ENCODE measurements around the gene EML3. TPM values are rescaled to one million over a fixed set of nuclear protein-coding genes. Genes with fewer than 3 reads are reported as not detected.
A peak's percentile ranks its signal among the peaks of the same experiment; 100 is the strongest.
"Not testable (repeated sequence)": the region's sequence is repeated elsewhere in the genome, so short reads cannot be mapped to it uniquely, and the experiment has no call there.

The EML3 gene
- polyA plus RNA-seq, 4 donors: 21.2 to 46.2 (median 35.5) TPM

- DNase-seq (no peak), FAIRE-seq (no peak)
- Histone ChIP-seq H3K4me3 (ENCODE audit: low read depth in 1 of 3, low read length in 3 of 3) (no peak overlapping the region), H3K4me1 (ENCODE audit: control insufficient read depth in 3 of 3, insufficient read depth in 2 of 3, low read depth in 1 of 3, low read length in 2 of 3) (no peaks in the 10 kb centered on the region), H3K27ac (ENCODE audit: low read depth in 1 of 3, low read length in 2 of 3) (no peak overlapping the region), H3K9me3 (ENCODE audit: control insufficient read depth in 2 of 2, insufficient read depth in 1 of 2, low read depth in 1 of 2, low read length in 1 of 2) (no peaks in the 10 kb centered on the region), H3K27me3 (ENCODE audit: control insufficient read depth in 3 of 3, insufficient read depth in 3 of 3, low read length in 3 of 3) (no peaks in the 10 kb centered on the region), H3K36me3 (ENCODE audit: control insufficient read depth in 3 of 3, insufficient read depth in 2 of 3, low read depth in 1 of 3, low read length in 3 of 3) (peaks cover 31 to 84% (median 45%) of the 10 kb centered on the region in 3 donors)
- WGBS, 3 donors: 79 to 89% (median 82%) methylated on average over 3 of the region's 3 CpGs
Measured at GRCh38 chr11:62627713-62628112, 15.1 kb upstream of the EML3 start.

- H3K9me3 ChIP-seq (ENCODE audit: control insufficient read depth in 2 of 2, insufficient read depth in 1 of 2, low read depth in 1 of 2, low read length in 1 of 2): no peaks in the 10 kb centered on the region
- FAIRE-seq: no peak
- peaks cover 14 to 43% (median 14%) of the 10 kb centered on the region in 3 donors for H3K36me3 ChIP-seq (ENCODE audit: control insufficient read depth in 3 of 3, insufficient read depth in 2 of 3, low read depth in 1 of 3, low read length in 3 of 3)
- H3K27me3 ChIP-seq (ENCODE audit: control insufficient read depth in 3 of 3, insufficient read depth in 3 of 3, low read length in 3 of 3): no peaks in the 10 kb centered on the region
- peak overlapping the region; percentile 86 to 92 (median 89) for H3K27ac ChIP-seq (ENCODE audit: low read depth in 1 of 3, low read length in 2 of 3)
- no peak for DNase-seq
- 86 to 94% (median 87%) methylated on average over 7 of the region's 7 CpGs for WGBS, 3 donors
- H3K4me1 ChIP-seq (ENCODE audit: control insufficient read depth in 3 of 3, insufficient read depth in 2 of 3, low read depth in 1 of 3, low read length in 2 of 3): peaks cover 0 to 8% (median 5%) of the 10 kb centered on the region in 3 donors
- H3K4me3 ChIP-seq (ENCODE audit: low read depth in 1 of 3, low read length in 3 of 3): peak overlapping the region in 1 of 3 donors; percentile 69
Measured at GRCh38 chr11:62622476-62623089, 10.0 kb upstream of the EML3 start.

- Histone ChIP-seq H3K9me3 (ENCODE audit: control insufficient read depth in 2 of 2, insufficient read depth in 1 of 2, low read depth in 1 of 2, low read length in 1 of 2) (no peaks in the 10 kb centered on the region), H3K27ac (ENCODE audit: low read depth in 1 of 3, low read length in 2 of 3) (peak within 1 kb of the TSS; percentile 86 to 92 (median 89)), H3K4me1 (ENCODE audit: control insufficient read depth in 3 of 3, insufficient read depth in 2 of 3, low read depth in 1 of 3, low read length in 2 of 3) (peaks cover 0 to 8% (median 5%) of the 10 kb centered on the region in 3 donors), H3K27me3 (ENCODE audit: control insufficient read depth in 3 of 3, insufficient read depth in 3 of 3, low read length in 3 of 3) (no peaks in the 10 kb centered on the region), H3K36me3 (ENCODE audit: control insufficient read depth in 3 of 3, insufficient read depth in 2 of 3, low read depth in 1 of 3, low read length in 3 of 3) (peaks cover 11 to 43% (median 14%) of the 10 kb centered on the region in 3 donors), H3K4me3 (ENCODE audit: low read depth in 1 of 3, low read length in 3 of 3) (peak within 1 kb of the TSS; percentile 61 to 69 (median 68))
- WGBS, 3 donors: 1 to 2% (median 1%) methylated on average over 45 to 77 of the region's 77 CpGs
- DNase-seq (peak; percentile 97 to 98), FAIRE-seq (no peak)
Measured at GRCh38 chr11:62621567-62622470, 9.2 kb upstream of the EML3 start, which contains the start of gene B3GAT3. Gene B3GAT3, minus strand, starts transcription at chr11:62621986. Its CDS starts 39 bp downstream, at chr11:62621947.

- Histone ChIP-seq H3K27me3 (ENCODE audit: control insufficient read depth in 3 of 3, insufficient read depth in 3 of 3, low read length in 3 of 3) (no peaks in the 10 kb centered on the region), H3K9me3 (ENCODE audit: control insufficient read depth in 2 of 2, insufficient read depth in 1 of 2, low read depth in 1 of 2, low read length in 1 of 2) (no peaks in the 10 kb centered on the region), H3K4me3 (ENCODE audit: low read depth in 1 of 3, low read length in 3 of 3) (peak overlapping the region; percentile 61 to 69 (median 68)), H3K4me1 (ENCODE audit: control insufficient read depth in 3 of 3, insufficient read depth in 2 of 3, low read depth in 1 of 3, low read length in 2 of 3) (peaks cover 0 to 8% (median 5%) of the 10 kb centered on the region in 3 donors), H3K36me3 (ENCODE audit: control insufficient read depth in 3 of 3, insufficient read depth in 2 of 3, low read depth in 1 of 3, low read length in 3 of 3) (peaks cover 7 to 43% (median 10%) of the 10 kb centered on the region in 3 donors), H3K27ac (ENCODE audit: low read depth in 1 of 3, low read length in 2 of 3) (peak overlapping the region; percentile 86 to 92 (median 89))
- 21 to 27% (median 26%) methylated on average over 8 of the region's 8 CpGs for WGBS, 3 donors
- FAIRE-seq (no peak), DNase-seq (no peak)
Measured at GRCh38 chr11:62621027-62621566, 8.5 kb upstream of the EML3 start.

- not testable (repeated sequence) for H3K27ac ChIP-seq (ENCODE audit: low read depth in 1 of 3, low read length in 2 of 3); DNase-seq; H3K4me3 ChIP-seq (ENCODE audit: low read depth in 1 of 3, low read length in 3 of 3); H3K27me3 ChIP-seq (ENCODE audit: control insufficient read depth in 3 of 3, insufficient read depth in 3 of 3, low read length in 3 of 3); H3K9me3 ChIP-seq (ENCODE audit: control insufficient read depth in 2 of 2, insufficient read depth in 1 of 2, low read depth in 1 of 2, low read length in 1 of 2); FAIRE-seq
- peaks cover 0 to 33% (median 7%) of the 10 kb centered on the region in 3 donors for H3K4me1 ChIP-seq (ENCODE audit: control insufficient read depth in 3 of 3, insufficient read depth in 2 of 3, low read depth in 1 of 3, low read length in 2 of 3)
- WGBS, 3 donors: 94 to 96% (median 95%) methylated on average over 11 to 14 of the region's 14 CpGs
- peaks cover 0 to 40% (median 4%) of the 10 kb centered on the region in 3 donors for H3K36me3 ChIP-seq (ENCODE audit: control insufficient read depth in 3 of 3, insufficient read depth in 2 of 3, low read depth in 1 of 3, low read length in 3 of 3)
Measured at GRCh38 chr11:62616957-62617356, 4.4 kb upstream of the EML3 start.

GRCh38 chr11:62615521-62615920, 2.9 kb upstream of the EML3 start:
- Histone ChIP-seq H3K36me3 (ENCODE audit: control insufficient read depth in 3 of 3, insufficient read depth in 2 of 3, low read depth in 1 of 3, low read length in 3 of 3) (peaks cover 0 to 46% (median 4%) of the 10 kb centered on the region in 3 donors), H3K27me3 (ENCODE audit: control insufficient read depth in 3 of 3, insufficient read depth in 3 of 3, low read length in 3 of 3) (no peaks in the 10 kb centered on the region), H3K4me3 (ENCODE audit: low read depth in 1 of 3, low read length in 3 of 3) (no peak overlapping the region), H3K4me1 (ENCODE audit: control insufficient read depth in 3 of 3, insufficient read depth in 2 of 3, low read depth in 1 of 3, low read length in 2 of 3) (peaks cover 0 to 36% (median 8%) of the 10 kb centered on the region in 3 donors), H3K9me3 (ENCODE audit: control insufficient read depth in 2 of 2, insufficient read depth in 1 of 2, low read depth in 1 of 2, low read length in 1 of 2) (no peaks in the 10 kb centered on the region), H3K27ac (ENCODE audit: low read depth in 1 of 3, low read length in 2 of 3) (no peak overlapping the region)
- 88 to 93% (median 90%) methylated on average over 7 of the region's 7 CpGs for WGBS, 3 donors
- FAIRE-seq (no peak), DNase-seq (no peak)

- no peaks in the 10 kb centered on the region for H3K9me3 ChIP-seq (ENCODE audit: control insufficient read depth in 2 of 2, insufficient read depth in 1 of 2, low read depth in 1 of 2, low read length in 1 of 2)
- DNase-seq (peak; percentile 50 to 75), FAIRE-seq (no peak)
- 39 to 64% (median 49%) methylated on average over 8 of the region's 8 CpGs for WGBS, 3 donors
- H3K36me3 ChIP-seq (ENCODE audit: control insufficient read depth in 3 of 3, insufficient read depth in 2 of 3, low read depth in 1 of 3, low read length in 3 of 3): peaks cover 0 to 53% (median 4%) of the 10 kb centered on the region in 3 donors
- H3K4me1 ChIP-seq (ENCODE audit: control insufficient read depth in 3 of 3, insufficient read depth in 2 of 3, low read depth in 1 of 3, low read length in 2 of 3): peaks cover 0 to 35% (median 8%) of the 10 kb centered on the region in 3 donors
- H3K27me3 ChIP-seq (ENCODE audit: control insufficient read depth in 3 of 3, insufficient read depth in 3 of 3, low read length in 3 of 3): no peaks in the 10 kb centered on the region
- peak overlapping the region in 1 of 3 donors; percentile 79 for H3K27ac ChIP-seq (ENCODE audit: low read depth in 1 of 3, low read length in 2 of 3)
- no peak overlapping the region for H3K4me3 ChIP-seq (ENCODE audit: low read depth in 1 of 3, low read length in 3 of 3)
Measured at GRCh38 chr11:62614275-62614674, 1.7 kb upstream of the EML3 start.

- DNase-seq (no peak), FAIRE-seq (no peak)
- Histone ChIP-seq H3K9me3 (ENCODE audit: control insufficient read depth in 2 of 2, insufficient read depth in 1 of 2, low read depth in 1 of 2, low read length in 1 of 2) (no peaks in the 10 kb centered on the region), H3K4me1 (ENCODE audit: control insufficient read depth in 3 of 3, insufficient read depth in 2 of 3, low read depth in 1 of 3, low read length in 2 of 3) (peaks cover 0 to 35% (median 8%) of the 10 kb centered on the region in 3 donors), H3K4me3 (ENCODE audit: low read depth in 1 of 3, low read length in 3 of 3) (peak overlapping the region in 1 of 3 donors; percentile 61), H3K27me3 (ENCODE audit: control insufficient read depth in 3 of 3, insufficient read depth in 3 of 3, low read length in 3 of 3) (no peaks in the 10 kb centered on the region), H3K27ac (ENCODE audit: low read depth in 1 of 3, low read length in 2 of 3) (peak overlapping the region; percentile 74 to 79 (median 74)), H3K36me3 (ENCODE audit: control insufficient read depth in 3 of 3, insufficient read depth in 2 of 3, low read depth in 1 of 3, low read length in 3 of 3) (peaks cover 0 to 58% (median 5%) of the 10 kb centered on the region in 3 donors)
- WGBS, 3 donors: 23 to 63% (median 49%) methylated on average over 13 to 15 of the region's 15 CpGs
Measured at GRCh38 chr11:62613291-62613778, 760 bp upstream of the EML3 start.

Data from small intestine (tissue), 7 donors.